ENCODE measurements around the gene ST6GAL1.
"Not testable (repeated sequence)": the region's sequence is repeated elsewhere in the genome, so short reads cannot be mapped to it uniquely, and the experiment has no call there.

The ST6GAL1 gene

DNA sequence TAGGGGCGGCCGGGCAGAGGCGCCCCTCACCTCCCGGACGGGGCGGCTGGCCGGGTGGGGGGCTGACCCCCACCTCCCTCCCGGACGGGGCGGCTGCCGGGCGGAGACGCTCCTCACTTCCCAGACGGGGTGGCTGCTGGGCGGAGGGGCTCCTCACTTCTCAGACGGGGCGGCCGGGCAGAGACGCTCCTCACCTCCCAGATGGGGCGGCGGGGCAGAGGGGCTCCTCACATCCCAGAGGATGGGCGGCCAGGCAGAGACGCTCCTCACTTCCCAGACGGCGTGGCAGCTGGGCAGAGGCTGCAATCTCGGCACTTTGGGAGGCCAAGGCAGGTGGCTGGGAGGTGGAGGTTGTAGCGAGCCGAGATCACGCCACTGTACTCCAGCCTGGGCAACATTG lies 45.5 kb upstream of the ST6GAL1 start:
- not testable (repeated sequence) for H3K9me3 ChIP-seq (ENCODE audit: insufficient read depth, low read depth, low read length); H2BK120ac ChIP-seq (ENCODE audit: insufficient read depth, low read length, poor library complexity); H2AFZ ChIP-seq (ENCODE audit: insufficient read depth, low read length, poor library complexity); H4K8ac ChIP-seq (ENCODE audit: low read depth, low read length); H3K4me1 ChIP-seq (ENCODE audit: control insufficient read depth in 1 of 2, insufficient read depth in 2 of 2, low read length in 2 of 2); H3K14ac ChIP-seq (ENCODE audit: low read length); H3K4ac ChIP-seq (ENCODE audit: low read depth, low read length); H2BK5ac ChIP-seq (ENCODE audit: low read depth, low read length, poor library complexity); H2BK12ac ChIP-seq (ENCODE audit: low read length); H4K12ac ChIP-seq (ENCODE audit: low read depth, low read length); H3K36me3 ChIP-seq (ENCODE audit: control insufficient read depth in 1 of 2, insufficient read depth in 2 of 2, low read length in 2 of 2); H3K23ac ChIP-seq (ENCODE audit: low read length); H3K27ac ChIP-seq (ENCODE audit: low read depth, low read length); H4K91ac ChIP-seq (ENCODE audit: low read depth, low read length); H2AK5ac ChIP-seq (ENCODE audit: low read length); DNase-seq; H3K27me3 ChIP-seq (ENCODE audit: insufficient read depth, low read length); H3K4me3 ChIP-seq (ENCODE audit: low read depth, low read length); H3K79me2 ChIP-seq (ENCODE audit: control insufficient read depth, insufficient read depth, low read length, poor library complexity); H3K79me1 ChIP-seq (ENCODE audit: low read length); H3K9ac ChIP-seq (ENCODE audit: low read length); H3K4me2 ChIP-seq (ENCODE audit: low read length); H3K18ac ChIP-seq (ENCODE audit: low read length)
- WGBS (ENCODE audit: extremely low coverage, insufficient coverage, insufficient read length) = no CpG with 5 or more reads among the region's 29 CpGs

DNA sequence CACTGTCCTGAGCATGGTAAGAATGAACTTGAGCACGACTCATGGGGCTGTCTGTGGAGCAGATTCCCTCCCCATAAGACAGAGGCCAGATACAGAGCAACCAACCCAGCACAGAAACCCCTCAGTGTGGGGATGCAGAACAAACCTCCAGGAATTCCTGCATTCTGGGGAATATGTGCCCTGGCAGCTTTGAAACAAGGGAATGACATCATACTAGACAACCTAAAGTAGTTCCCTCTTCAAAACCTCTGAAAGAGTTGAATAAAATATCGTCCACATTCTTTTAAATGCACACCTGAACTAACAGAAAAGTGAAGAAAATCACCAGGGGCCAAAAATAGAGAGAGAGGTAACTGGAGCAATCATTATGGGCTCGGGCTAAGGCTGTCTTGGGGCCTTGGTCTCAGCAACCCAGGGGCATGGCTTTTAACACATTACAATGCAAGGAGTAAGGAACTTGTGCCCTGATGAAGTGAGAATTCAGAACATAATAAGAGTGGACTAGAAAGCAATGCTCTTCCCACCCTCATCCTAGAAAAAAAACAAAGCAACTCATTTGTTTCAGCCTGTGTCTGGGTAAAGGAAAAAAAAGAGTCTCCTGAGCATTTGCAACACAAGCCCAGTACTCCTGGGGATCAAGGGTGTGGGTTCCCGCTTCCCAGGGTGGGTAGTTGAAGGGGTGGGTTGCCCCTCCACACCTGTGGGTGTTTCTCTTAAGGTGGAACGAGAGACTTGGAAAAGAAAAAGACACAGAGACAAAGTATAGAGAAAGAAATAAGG lies 43.9 kb upstream of the ST6GAL1 start:
- H3K27me3 ChIP-seq (ENCODE audit: insufficient read depth, low read length) = no peaks in the 10 kb centered on the region
- no peaks in the 10 kb centered on the region for H3K36me3 ChIP-seq (ENCODE audit: control insufficient read depth in 1 of 2, insufficient read depth in 2 of 2, low read length in 2 of 2)
- no peak overlapping the region for H3K27ac ChIP-seq (ENCODE audit: low read depth, low read length)
- no peak overlapping the region for H2AFZ ChIP-seq (ENCODE audit: insufficient read depth, low read length, poor library complexity)
- no peak overlapping the region for H3K9ac ChIP-seq (ENCODE audit: low read length)
- H4K8ac ChIP-seq (ENCODE audit: low read depth, low read length) = no peak overlapping the region
- H3K4me2 ChIP-seq (ENCODE audit: low read length) = no peak overlapping the region
- H3K18ac ChIP-seq (ENCODE audit: low read length) = no peak overlapping the region
- H4K91ac ChIP-seq (ENCODE audit: low read depth, low read length) = no peak overlapping the region
- no peaks in the 10 kb centered on the region for H3K79me2 ChIP-seq (ENCODE audit: control insufficient read depth, insufficient read depth, low read length, poor library complexity)
- no peak overlapping the region for H2BK120ac ChIP-seq (ENCODE audit: insufficient read depth, low read length, poor library complexity)
- H2BK12ac ChIP-seq (ENCODE audit: low read length) = no peak overlapping the region
- WGBS (ENCODE audit: extremely low coverage, insufficient coverage, insufficient read length) = no CpG with 5 or more reads among the region's 5 CpGs
- no peak overlapping the region for H3K23ac ChIP-seq (ENCODE audit: low read length)
- no peak overlapping the region for H4K12ac ChIP-seq (ENCODE audit: low read depth, low read length)
- H3K14ac ChIP-seq (ENCODE audit: low read length) = no peak overlapping the region
- H3K4me3 ChIP-seq (ENCODE audit: low read depth, low read length) = no peak overlapping the region
- H3K4ac ChIP-seq (ENCODE audit: low read depth, low read length) = no peak overlapping the region
- H3K79me1 ChIP-seq (ENCODE audit: low read length) = peaks cover 2% of the 10 kb centered on the region
- H3K9me3 ChIP-seq (ENCODE audit: insufficient read depth, low read depth, low read length) = no peaks in the 10 kb centered on the region
- peaks cover 4 to 8% of the 10 kb centered on the region in 2 experiments for H3K4me1 ChIP-seq (ENCODE audit: control insufficient read depth in 1 of 2, insufficient read depth in 2 of 2, low read length in 2 of 2)
- no peak overlapping the region for H2AK5ac ChIP-seq (ENCODE audit: low read length)
- no peak overlapping the region for H2BK5ac ChIP-seq (ENCODE audit: low read depth, low read length, poor library complexity)
- DNase-seq = no peak

DNA sequence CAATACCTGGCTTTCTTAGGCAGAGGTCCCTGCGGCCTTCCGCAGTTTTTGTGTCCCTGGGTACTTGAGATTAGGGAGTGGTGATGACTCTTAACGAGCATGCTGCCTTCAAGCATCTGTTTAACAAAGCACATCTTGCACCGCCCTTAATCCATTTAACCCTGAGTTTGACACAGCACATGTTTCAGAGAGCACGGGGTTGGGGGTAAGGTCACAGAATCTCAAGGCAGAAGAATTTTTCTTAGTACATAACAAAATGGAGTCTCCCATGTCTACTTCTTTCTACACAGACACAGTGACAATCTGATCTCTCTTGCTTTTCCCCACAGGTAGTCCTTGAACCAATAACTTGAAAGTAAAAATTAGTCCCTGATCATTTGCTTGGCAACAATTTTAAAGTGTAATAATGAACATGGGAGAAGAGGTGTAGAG lies 42.8 kb upstream of the ST6GAL1 start:
- not testable (repeated sequence) for H4K12ac ChIP-seq (ENCODE audit: low read depth, low read length); DNase-seq; H3K4ac ChIP-seq (ENCODE audit: low read depth, low read length); H3K36me3 ChIP-seq (ENCODE audit: control insufficient read depth in 1 of 2, insufficient read depth in 2 of 2, low read length in 2 of 2); H3K4me2 ChIP-seq (ENCODE audit: low read length); H4K91ac ChIP-seq (ENCODE audit: low read depth, low read length); H3K14ac ChIP-seq (ENCODE audit: low read length); H2BK120ac ChIP-seq (ENCODE audit: insufficient read depth, low read length, poor library complexity); H3K9ac ChIP-seq (ENCODE audit: low read length); H2AK5ac ChIP-seq (ENCODE audit: low read length); H3K79me1 ChIP-seq (ENCODE audit: low read length); H2BK12ac ChIP-seq (ENCODE audit: low read length); H3K79me2 ChIP-seq (ENCODE audit: control insufficient read depth, insufficient read depth, low read length, poor library complexity); H3K23ac ChIP-seq (ENCODE audit: low read length); H2AFZ ChIP-seq (ENCODE audit: insufficient read depth, low read length, poor library complexity); H2BK5ac ChIP-seq (ENCODE audit: low read depth, low read length, poor library complexity); H3K18ac ChIP-seq (ENCODE audit: low read length); H3K4me1 ChIP-seq (ENCODE audit: control insufficient read depth in 1 of 2, insufficient read depth in 2 of 2, low read length in 2 of 2); H4K8ac ChIP-seq (ENCODE audit: low read depth, low read length); H3K4me3 ChIP-seq (ENCODE audit: low read depth, low read length); H3K27me3 ChIP-seq (ENCODE audit: insufficient read depth, low read length); H3K27ac ChIP-seq (ENCODE audit: low read depth, low read length); H3K9me3 ChIP-seq (ENCODE audit: insufficient read depth, low read depth, low read length)
- no CpG with 5 or more reads among the region's 5 CpGs for WGBS (ENCODE audit: extremely low coverage, insufficient coverage, insufficient read length)

DNA sequence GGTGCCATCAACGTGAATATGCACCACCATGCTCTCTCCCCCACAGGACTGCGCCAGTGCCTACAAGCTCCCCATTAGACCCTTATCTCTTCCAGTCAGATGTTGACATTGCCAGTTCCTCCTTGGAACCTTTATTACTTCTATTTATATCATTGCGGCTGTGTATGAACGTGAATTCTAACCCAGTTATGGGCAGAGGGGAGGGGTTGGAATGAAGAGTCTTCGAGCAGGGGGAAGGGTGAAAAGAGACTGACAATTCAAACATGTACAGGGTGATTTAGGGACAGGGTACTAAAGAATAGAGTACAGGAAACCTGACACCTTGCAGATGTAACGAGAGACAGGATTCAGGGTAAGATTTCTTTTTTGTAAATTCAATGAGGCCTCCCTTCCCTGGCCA lies 41.8 kb upstream of the ST6GAL1 start:
- H4K12ac ChIP-seq (ENCODE audit: low read depth, low read length) = no peak overlapping the region
- no CpG with 5 or more reads among the region's 6 CpGs for WGBS (ENCODE audit: extremely low coverage, insufficient coverage, insufficient read length)
- no peak overlapping the region for H3K9ac ChIP-seq (ENCODE audit: low read length)
- H3K79me2 ChIP-seq (ENCODE audit: control insufficient read depth, insufficient read depth, low read length, poor library complexity) = no peaks in the 10 kb centered on the region
- no peak overlapping the region for H2BK5ac ChIP-seq (ENCODE audit: low read depth, low read length, poor library complexity)
- DNase-seq = no peak
- H2AK5ac ChIP-seq (ENCODE audit: low read length) = no peak overlapping the region
- no peak overlapping the region for H3K4me2 ChIP-seq (ENCODE audit: low read length)
- H2AFZ ChIP-seq (ENCODE audit: insufficient read depth, low read length, poor library complexity) = no peak overlapping the region
- H3K14ac ChIP-seq (ENCODE audit: low read length) = no peak overlapping the region
- H3K9me3 ChIP-seq (ENCODE audit: insufficient read depth, low read depth, low read length) = no peaks in the 10 kb centered on the region
- no peak overlapping the region for H4K91ac ChIP-seq (ENCODE audit: low read depth, low read length)
- no peak overlapping the region for H3K23ac ChIP-seq (ENCODE audit: low read length)
- H3K79me1 ChIP-seq (ENCODE audit: low read length) = no peaks in the 10 kb centered on the region
- H2BK12ac ChIP-seq (ENCODE audit: low read length) = no peak overlapping the region
- H3K18ac ChIP-seq (ENCODE audit: low read length) = no peak overlapping the region
- H3K27me3 ChIP-seq (ENCODE audit: insufficient read depth, low read length) = no peaks in the 10 kb centered on the region
- H4K8ac ChIP-seq (ENCODE audit: low read depth, low read length) = no peak overlapping the region
- peaks cover 2 to 6% of the 10 kb centered on the region in 2 experiments for H3K4me1 ChIP-seq (ENCODE audit: control insufficient read depth in 1 of 2, insufficient read depth in 2 of 2, low read length in 2 of 2)
- no peak overlapping the region for H3K4ac ChIP-seq (ENCODE audit: low read depth, low read length)
- H3K27ac ChIP-seq (ENCODE audit: low read depth, low read length) = no peak overlapping the region
- H3K4me3 ChIP-seq (ENCODE audit: low read depth, low read length) = no peak overlapping the region
- H2BK120ac ChIP-seq (ENCODE audit: insufficient read depth, low read length, poor library complexity) = no peak overlapping the region
- no peaks in the 10 kb centered on the region for H3K36me3 ChIP-seq (ENCODE audit: control insufficient read depth in 1 of 2, insufficient read depth in 2 of 2, low read length in 2 of 2)
